BLaER1 (cell line): ENCODE results near the gene CEP95.

Experiments
- H3K27ac ChIP-seq: shearing (Covaris generic); formaldehyde crosslinking; 2 replicates; pipeline ENCODE4 v1.8.1; 2022
- H3K27me3 ChIP-seq: shearing (Covaris generic); formaldehyde crosslinking; 2 replicates; pipeline ENCODE4 v1.8.1; 2022
- H3K36me3 ChIP-seq: shearing (Covaris generic); formaldehyde crosslinking; 2 replicates; pipeline ENCODE4 v1.8.1; 2022
- H3K4me1 ChIP-seq: shearing (Covaris generic); formaldehyde crosslinking; 2 replicates; pipeline ENCODE4 v1.8.1; 2022
- H3K4me2 ChIP-seq: shearing (Covaris generic); formaldehyde crosslinking; 2 replicates; pipeline ENCODE4 v1.8.1; 2022
- H3K4me3 ChIP-seq: shearing (Covaris generic); formaldehyde crosslinking; 2 replicates; pipeline ENCODE4 v1.8.1; 2022
- H3K9ac ChIP-seq: shearing (Covaris generic); formaldehyde crosslinking; 2 replicates; pipeline ENCODE4 v1.8.1; 2022
- H3K9me3 ChIP-seq: shearing (Covaris generic); formaldehyde crosslinking; 2 replicates; pipeline ENCODE4 v1.8.1; 2022
- H4K20me1 ChIP-seq: shearing (Covaris generic); formaldehyde crosslinking; 2 replicates; pipeline ENCODE4 v1.8.1; 2022
- Cebpa-rat ChIP-seq: shearing (Covaris generic); IDR thresholded peaks from 2 replicates; pipeline ENCODE4 v1.8.1; 2022

CEP95 gene

DNA sequence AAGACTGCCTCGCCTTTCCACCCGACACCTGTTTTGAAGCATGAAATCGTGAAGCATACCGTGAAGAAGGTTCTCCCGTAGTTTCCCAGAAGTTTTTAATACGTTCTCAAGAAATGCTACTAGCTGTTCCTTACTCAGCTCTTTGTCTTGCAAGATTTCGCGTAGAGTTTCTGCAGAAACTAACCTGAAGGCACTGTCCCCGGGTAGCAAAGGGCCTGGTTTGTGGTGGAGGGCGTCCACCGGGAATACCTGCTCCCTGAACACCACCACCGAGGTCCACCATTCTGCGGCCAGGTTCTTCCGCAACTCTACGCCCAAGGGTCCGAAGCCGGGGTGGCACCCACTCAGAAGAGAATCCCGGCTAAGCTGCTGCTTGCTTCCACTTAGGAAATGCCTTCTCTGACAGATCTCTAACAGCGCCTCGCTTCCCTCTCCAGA, 10.4 kb upstream of the CEP95 start:
- peaks cover 74% of the 10 kb centered on the region for H3K4me1 ChIP-seq

DNA sequence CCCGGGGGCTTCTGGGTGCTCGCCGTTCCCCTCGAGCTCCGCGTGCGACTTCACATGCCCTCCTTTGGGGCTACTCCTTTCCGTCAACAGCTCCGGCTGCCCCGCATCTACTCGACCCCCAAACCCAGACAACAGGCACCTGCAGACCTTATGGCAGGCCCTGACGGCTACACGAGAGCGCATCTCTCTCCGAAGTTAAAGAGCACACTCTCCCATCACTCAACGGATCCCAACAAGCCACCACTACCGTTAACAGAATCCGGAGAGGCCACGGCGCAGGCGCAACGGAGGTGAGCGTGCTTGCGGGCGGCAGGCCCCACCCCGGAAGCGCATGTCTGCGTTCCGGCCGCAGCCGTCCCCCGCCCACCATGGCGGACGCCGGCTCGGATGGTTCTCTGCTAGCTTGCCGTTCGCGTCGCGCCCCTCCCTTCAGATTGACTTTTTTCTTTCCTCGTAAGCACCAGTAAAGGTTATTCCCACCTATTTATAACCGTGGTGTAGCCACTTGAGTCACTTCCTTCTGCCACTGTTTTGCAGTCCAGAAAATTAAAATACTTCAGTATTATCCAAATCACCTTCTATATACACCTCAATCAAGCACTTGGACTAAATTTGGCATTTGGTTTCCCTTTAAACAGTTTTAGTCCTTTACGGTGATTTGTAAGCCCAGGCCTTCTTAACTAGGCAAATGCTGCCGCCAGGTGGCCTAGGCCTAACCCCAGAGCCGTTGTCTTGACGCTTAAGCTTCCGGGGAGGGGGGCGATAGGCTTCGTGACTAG, 9.8 kb upstream of the CEP95 start, which contains the start of gene POLG2:
POLG2 (minus strand) TSS at position 269 of the 779 bp plus-strand sequence; CDS start at position 183, 86 bp downstream.
- no peaks in the 10 kb centered on the region for H3K27me3 ChIP-seq
- H4K20me1 ChIP-seq = peaks cover 87% of the 10 kb centered on the region
- no peaks in the 10 kb centered on the region for H3K9me3 ChIP-seq
- H3K4me3 ChIP-seq = peak within 1 kb of the TSS; percentile 74
- H3K36me3 ChIP-seq = peaks cover 54% of the 10 kb centered on the region
- peaks cover 80% of the 10 kb centered on the region for H3K4me1 ChIP-seq
- peak within 1 kb of the TSS; percentile 87 for H3K4me2 ChIP-seq
- peak within 1 kb of the TSS; percentile 86 for H3K27ac ChIP-seq
- H3K9ac ChIP-seq = peak within 1 kb of the TSS; percentile 85
- no peak for TF ChIP-seq Cebpa-rat

More for the DNA sequence above, 10.4 kb upstream of the CEP95 start:
- Histone ChIP-seq H3K27ac (peak overlapping the region; percentile 86), H3K4me3 (peak overlapping the region; percentile 74), H4K20me1 (peaks cover 87% of the 10 kb centered on the region), H3K27me3 (no peaks in the 10 kb centered on the region), H3K9me3 (no peaks in the 10 kb centered on the region), H3K9ac (peak overlapping the region; percentile 85), H3K36me3 (peaks cover 54% of the 10 kb centered on the region), H3K4me2 (peak overlapping the region; percentile 87)
- TF ChIP-seq Cebpa-rat = no peak

DNA sequence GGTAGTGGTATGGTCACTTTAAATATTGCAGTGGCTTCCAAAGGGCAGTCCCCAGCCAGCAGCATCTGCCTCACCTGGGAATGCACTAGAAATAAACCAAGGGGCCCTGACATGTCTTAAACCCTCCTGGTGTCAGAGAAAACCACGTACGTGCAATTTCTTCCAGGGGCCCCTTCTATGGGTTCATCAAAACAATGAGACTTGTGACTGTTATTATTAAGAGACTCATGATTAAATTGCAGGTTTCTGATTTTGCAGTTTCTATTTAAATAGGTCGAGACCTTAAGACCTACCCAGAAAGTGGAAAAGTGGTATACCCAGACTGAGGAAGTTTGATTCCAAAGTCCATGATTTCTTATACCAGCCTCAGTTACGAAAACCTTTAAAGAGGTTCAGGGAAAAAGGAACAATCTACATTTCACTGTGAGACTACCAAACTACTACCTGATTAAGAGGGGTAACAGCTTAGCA, 9.2 kb upstream of the CEP95 start:
- peaks cover 86% of the 10 kb centered on the region for H3K4me1 ChIP-seq
- H4K20me1 ChIP-seq = peaks cover 91% of the 10 kb centered on the region
- TF ChIP-seq Cebpa-rat = no peak
- peak overlapping the region; percentile 87 for H3K4me2 ChIP-seq
- H3K9ac ChIP-seq = peak overlapping the region; percentile 85
- H3K36me3 ChIP-seq = peaks cover 54% of the 10 kb centered on the region
- no peaks in the 10 kb centered on the region for H3K9me3 ChIP-seq
- peak overlapping the region; percentile 86 for H3K27ac ChIP-seq
- no peaks in the 10 kb centered on the region for H3K27me3 ChIP-seq
- peak overlapping the region; percentile 74 for H3K4me3 ChIP-seq

DNA sequence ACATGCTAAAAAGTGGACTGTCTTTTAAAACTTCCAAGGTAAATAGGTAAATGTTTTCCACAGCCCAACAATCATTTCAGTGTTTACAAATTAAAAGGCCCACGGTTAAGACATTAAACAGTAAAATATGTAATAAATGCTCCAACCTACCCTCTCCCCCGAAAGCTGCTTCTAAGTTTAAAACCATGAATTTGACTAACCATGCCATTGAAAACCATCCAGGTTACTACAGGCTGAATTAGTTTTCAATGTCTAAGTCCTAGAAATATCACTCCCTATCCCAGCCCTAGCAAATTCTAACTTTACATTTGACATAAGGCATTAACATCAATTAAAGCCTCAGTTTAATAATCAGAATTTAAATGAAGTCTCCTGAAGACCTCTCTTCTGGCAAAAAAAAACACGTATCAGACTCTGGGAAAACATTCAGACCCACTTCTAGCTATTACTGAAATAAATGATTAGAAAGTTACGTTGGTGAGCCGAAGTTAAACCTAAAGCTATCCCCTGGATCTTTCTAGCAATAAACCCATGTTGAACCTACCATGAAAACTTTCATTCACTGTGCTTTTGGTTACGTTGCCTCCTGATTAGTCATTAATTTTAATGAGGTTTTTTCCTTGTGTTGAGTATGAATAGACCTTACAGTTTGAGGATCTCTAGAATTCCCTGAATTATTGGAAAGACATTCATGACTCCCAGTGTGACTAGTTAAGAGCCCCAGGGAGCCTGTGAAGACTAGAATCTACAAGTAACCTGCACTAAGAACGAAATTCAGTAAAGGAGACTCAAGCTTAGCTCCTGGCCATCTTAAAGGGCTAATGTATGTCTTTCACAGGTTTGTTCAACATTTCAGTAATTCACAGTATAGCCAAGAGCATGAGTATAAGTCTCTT, 8.2 kb upstream of the CEP95 start:
- H3K36me3 ChIP-seq = peaks cover 54% of the 10 kb centered on the region
- H3K9ac ChIP-seq = 0 out of 2 replicates have a peak overlapping the region, but pooled peaks have one; percentile 85
- H3K4me2 ChIP-seq = peak overlapping the region; percentile 87
- 0 out of 2 replicates have a peak overlapping the region, but pooled peaks have one; percentile 74 for H3K4me3 ChIP-seq
- H3K9me3 ChIP-seq = no peaks in the 10 kb centered on the region
- peaks cover 88% of the 10 kb centered on the region for H3K4me1 ChIP-seq
- no peak for TF ChIP-seq Cebpa-rat
- H4K20me1 ChIP-seq = peaks cover 93% of the 10 kb centered on the region
- no peaks in the 10 kb centered on the region for H3K27me3 ChIP-seq
- no peak overlapping the region for H3K27ac ChIP-seq

DNA sequence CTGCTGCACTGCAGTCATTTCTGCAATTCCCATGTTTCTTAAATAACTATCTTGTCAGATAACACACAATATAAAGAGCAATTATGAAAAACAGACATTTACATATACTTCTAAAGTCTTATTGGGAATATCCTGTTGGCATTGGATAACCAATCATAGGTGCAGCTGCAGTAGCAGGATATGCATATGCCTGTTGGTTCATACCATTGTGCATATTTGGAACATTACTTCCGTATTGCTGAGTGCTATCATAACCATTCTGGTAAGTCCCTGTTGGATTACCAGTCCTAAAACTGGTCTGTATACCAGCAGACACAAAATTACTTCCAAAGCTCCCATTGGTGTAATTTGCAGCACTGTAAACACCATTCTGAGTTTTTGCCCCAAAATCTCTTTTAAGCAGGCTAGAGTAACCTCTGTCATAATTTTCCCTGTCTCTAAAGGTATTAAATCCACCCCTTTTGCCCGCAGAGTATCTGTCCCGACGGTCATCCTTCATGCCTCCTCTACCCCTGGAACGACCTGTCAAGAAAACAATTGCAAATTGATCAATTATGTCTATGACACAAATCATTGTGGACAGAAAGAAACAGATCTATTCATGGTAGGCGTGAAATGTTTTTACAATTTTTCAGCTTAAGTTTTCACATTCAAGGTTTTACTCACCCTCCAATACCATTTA, 6.8 kb upstream of the CEP95 start:
- H3K36me3 ChIP-seq = peaks cover 66% of the 10 kb centered on the region
- H3K4me1 ChIP-seq = peaks cover 84% of the 10 kb centered on the region
- no peaks in the 10 kb centered on the region for H3K9me3 ChIP-seq
- H3K9ac ChIP-seq = no peak overlapping the region
- TF ChIP-seq Cebpa-rat = no peak
- no peaks in the 10 kb centered on the region for H3K27me3 ChIP-seq
- H3K4me2 ChIP-seq = 0 out of 2 replicates have a peak overlapping the region, but pooled peaks have one; percentile 1
- peaks cover 93% of the 10 kb centered on the region for H4K20me1 ChIP-seq
- H3K27ac ChIP-seq = no peak overlapping the region
- H3K4me3 ChIP-seq = no peak overlapping the region

DNA sequence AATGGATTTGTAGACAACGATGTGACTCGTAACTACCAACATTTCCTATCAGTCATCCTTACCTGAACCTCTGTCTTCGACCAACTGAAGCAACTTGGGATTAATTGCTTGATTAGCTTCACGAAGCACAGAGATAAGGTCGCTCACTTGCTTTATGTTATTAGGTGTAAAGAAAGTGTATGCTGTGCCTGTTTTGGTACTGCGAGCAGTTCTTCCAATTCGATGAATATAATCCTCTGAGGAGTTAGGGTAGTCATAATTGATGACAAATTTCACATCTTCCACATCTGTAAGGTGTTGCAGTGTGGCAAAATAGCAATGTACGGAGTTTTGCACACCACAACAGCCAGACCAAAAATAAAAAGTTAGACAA, 6.3 kb upstream of the CEP95 start:
- Histone ChIP-seq H3K9me3 (no peaks in the 10 kb centered on the region), H3K4me2 (no peak overlapping the region), H3K27ac (no peak overlapping the region), H3K36me3 (peaks cover 69% of the 10 kb centered on the region), H3K4me1 (peaks cover 79% of the 10 kb centered on the region), H3K9ac (no peak overlapping the region), H4K20me1 (peaks cover 93% of the 10 kb centered on the region), H3K4me3 (no peak overlapping the region), H3K27me3 (no peaks in the 10 kb centered on the region)
- TF ChIP-seq Cebpa-rat = no peak

DNA sequence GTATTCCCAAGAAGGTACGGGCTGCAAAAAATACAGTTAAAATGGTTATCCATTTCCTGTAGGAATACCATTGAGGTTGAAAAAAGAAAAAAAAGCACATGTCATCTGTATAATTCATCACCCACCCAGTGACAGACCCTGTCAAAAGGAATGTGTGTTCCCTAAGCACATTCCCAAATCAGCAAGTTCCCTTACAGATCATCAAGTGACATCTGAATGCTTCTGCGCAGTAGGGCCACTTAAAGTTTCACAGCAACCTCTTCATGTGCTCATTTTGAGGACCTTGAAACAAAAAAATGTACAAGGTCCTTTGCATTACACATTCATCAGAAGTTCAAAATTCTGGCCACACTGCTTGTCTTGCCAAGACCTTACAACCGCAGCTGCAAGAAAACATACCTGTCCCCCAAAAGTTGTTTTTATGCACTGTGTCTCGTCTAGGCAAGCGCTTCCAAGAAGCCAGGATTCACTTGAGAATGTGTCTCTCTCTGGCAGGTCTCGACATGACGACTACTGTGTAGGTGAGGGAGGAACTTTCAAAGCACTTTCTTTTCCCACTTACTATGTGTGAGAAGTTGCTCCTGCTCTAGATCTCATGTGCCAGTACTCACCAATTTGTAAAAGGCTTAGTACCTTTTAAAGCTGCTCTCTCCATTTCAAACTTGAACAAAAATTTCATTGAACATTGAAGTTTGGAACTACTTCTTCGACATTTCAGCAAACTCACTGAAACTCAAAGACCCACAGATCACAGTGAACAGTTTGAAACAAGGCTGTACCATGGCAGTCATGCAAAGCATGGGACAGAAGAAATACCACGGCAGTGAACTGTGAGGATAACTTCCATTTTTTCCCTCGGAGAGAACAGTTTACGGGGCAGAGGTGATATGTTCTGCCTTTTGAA, 5.7 kb upstream of the CEP95 start:
- Histone ChIP-seq H3K27me3 (no peaks in the 10 kb centered on the region), H3K4me1 (peaks cover 74% of the 10 kb centered on the region), H3K9ac (no peak overlapping the region), H3K9me3 (no peaks in the 10 kb centered on the region), H3K4me3 (no peak overlapping the region), H3K4me2 (no peak overlapping the region), H4K20me1 (peaks cover 87% of the 10 kb centered on the region), H3K36me3 (peaks cover 69% of the 10 kb centered on the region), H3K27ac (no peak overlapping the region)
- no peak for TF ChIP-seq Cebpa-rat

DNA sequence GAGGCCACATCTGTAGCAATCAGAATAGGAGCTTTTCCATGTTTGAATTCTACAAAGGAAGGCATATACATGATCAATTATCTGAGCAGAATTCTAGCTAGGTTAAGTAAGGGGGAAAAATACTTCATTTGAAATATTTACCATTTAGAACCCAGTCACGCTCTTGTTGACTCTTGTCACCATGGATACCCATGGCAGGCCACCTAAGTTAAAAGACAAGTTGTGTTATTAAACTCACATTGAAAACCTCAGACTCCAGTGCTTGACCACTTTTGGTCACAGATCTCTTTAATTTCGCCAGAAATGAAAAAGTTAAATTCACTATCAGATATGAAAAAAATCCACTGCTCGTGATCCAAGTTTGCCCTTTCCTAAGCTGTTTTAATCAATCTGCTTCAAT, 4.8 kb upstream of the CEP95 start:
- no peak overlapping the region for H3K9ac ChIP-seq
- peaks cover 74% of the 10 kb centered on the region for H3K4me1 ChIP-seq
- H3K9me3 ChIP-seq = no peaks in the 10 kb centered on the region
- no peak overlapping the region for H3K4me2 ChIP-seq
- H3K4me3 ChIP-seq = no peak overlapping the region
- TF ChIP-seq Cebpa-rat = no peak
- H3K27ac ChIP-seq = no peak overlapping the region
- peaks cover 69% of the 10 kb centered on the region for H3K36me3 ChIP-seq
- H4K20me1 ChIP-seq = peaks cover 87% of the 10 kb centered on the region
- H3K27me3 ChIP-seq = no peaks in the 10 kb centered on the region
